ENCODE results near the gene DRAXIN.

Gene DRAXIN

DNA sequence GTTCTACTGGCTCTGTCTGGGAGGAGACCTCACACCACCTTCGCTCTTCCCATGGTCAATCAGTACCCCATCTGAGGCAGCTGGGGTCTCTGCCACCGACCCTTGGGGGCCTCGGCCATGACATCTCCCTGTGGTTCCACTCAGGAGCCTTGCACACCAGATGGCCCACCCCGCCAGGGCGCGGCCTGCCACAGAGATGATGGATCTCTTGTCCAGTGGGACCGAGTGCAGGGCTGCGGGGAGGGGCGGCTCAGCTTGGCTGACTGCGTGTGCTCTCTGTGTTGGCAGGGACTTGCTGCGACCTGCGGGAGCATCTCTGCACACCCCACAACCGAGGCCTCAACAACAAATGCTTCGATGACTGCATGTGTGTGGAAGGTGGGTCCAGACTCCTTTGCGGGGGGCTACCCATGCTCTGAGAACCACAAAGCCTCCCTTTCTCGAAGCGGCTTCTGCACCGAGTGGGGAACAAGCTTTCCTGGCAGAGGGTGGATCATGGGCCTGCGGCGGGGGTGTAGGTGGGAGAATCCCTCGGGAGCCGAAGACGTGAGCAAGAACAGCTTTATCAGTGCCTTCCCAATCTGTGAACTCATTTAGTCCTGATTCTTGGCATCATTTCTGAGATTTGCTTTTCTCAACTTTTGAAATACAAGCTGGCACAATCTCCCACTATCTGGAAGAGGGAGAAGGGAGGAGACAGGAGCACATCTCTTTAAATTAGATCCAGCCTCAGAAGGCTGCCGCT, 23.5 kb downstream of the DRAXIN start:
- DNase-seq (ENCODE audit: low read depth in 2 of 2) = no peak
- TF ChIP-seq, protein P1, sequence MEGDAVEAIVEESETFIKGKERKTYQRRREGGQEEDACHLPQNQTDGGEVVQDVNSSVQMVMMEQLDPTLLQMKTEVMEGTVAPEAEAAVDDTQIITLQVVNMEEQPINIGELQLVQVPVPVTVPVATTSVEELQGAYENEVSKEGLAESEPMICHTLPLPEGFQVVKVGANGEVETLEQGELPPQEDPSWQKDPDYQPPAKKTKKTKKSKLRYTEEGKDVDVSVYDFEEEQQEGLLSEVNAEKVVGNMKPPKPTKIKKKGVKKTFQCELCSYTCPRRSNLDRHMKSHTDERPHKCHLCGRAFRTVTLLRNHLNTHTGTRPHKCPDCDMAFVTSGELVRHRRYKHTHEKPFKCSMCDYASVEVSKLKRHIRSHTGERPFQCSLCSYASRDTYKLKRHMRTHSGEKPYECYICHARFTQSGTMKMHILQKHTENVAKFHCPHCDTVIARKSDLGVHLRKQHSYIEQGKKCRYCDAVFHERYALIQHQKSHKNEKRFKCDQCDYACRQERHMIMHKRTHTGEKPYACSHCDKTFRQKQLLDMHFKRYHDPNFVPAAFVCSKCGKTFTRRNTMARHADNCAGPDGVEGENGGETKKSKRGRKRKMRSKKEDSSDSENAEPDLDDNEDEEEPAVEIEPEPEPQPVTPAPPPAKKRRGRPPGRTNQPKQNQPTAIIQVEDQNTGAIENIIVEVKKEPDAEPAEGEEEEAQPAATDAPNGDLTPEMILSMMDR (IDR thresholded peaks at IDR 0.05; ENCODE audit: low read depth, low read length) = no peak
- H3K4me3 ChIP-seq (replicated peaks in 1 of 2; ENCODE audit: low read depth in 2 of 2, low read length in 2 of 2) = no peak overlapping the region

GRCh38 chr1:11719313-11720032, 28.0 kb downstream of the DRAXIN start:
- TF ChIP-seq, protein P1 (IDR thresholded peaks at IDR 0.05; ENCODE audit: low read depth, low read length) = peak; percentile 97
- peak; percentile 74 to 77 for DNase-seq (ENCODE audit: low read depth in 2 of 2)
- H3K4me3 ChIP-seq (replicated peaks in 1 of 2; ENCODE audit: low read depth in 2 of 2, low read length in 2 of 2) = peak overlapping the region; percentile 13 to 30

DNA sequence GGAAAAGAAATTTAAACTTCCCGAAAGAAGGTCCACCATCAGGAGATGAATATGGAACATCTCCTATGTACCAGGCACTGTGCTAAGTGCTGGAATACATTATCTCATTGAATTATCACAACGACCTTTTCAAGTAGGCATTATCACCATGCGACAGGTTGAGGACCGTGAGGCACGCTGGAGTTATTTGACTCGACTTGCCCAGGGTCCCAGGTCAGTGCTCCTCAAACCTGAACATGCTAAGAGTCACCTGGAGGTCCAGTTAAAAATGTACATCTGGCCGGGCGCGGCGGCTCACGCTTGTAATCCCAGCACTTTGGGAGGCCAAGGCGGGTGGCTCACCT, 28.5 kb downstream of the DRAXIN start:
- H3K4me3 ChIP-seq (replicated peaks in 1 of 2; ENCODE audit: low read depth in 2 of 2, low read length in 2 of 2) = no peak overlapping the region
- no peak for DNase-seq (ENCODE audit: low read depth in 2 of 2)
- TF ChIP-seq, protein P1 (IDR thresholded peaks at IDR 0.05; ENCODE audit: low read depth, low read length) = no peak

GRCh38 chr1:11720525-11720924, 29.0 kb downstream of the DRAXIN start:
- no peak overlapping the region for H3K4me3 ChIP-seq (replicated peaks in 1 of 2; ENCODE audit: low read depth in 2 of 2, low read length in 2 of 2)
- TF ChIP-seq, protein P1 (IDR thresholded peaks at IDR 0.05; ENCODE audit: low read depth, low read length) = no peak
- no peak for DNase-seq (ENCODE audit: low read depth in 2 of 2)

GRCh38 chr1:11721311-11721710, 29.8 kb downstream of the DRAXIN start:
- no peak for DNase-seq (ENCODE audit: low read depth in 2 of 2)
- H3K4me3 ChIP-seq (replicated peaks in 1 of 2; ENCODE audit: low read depth in 2 of 2, low read length in 2 of 2) = no peak overlapping the region
- TF ChIP-seq, protein P1 (IDR thresholded peaks at IDR 0.05; ENCODE audit: low read depth, low read length) = no peak

DNA sequence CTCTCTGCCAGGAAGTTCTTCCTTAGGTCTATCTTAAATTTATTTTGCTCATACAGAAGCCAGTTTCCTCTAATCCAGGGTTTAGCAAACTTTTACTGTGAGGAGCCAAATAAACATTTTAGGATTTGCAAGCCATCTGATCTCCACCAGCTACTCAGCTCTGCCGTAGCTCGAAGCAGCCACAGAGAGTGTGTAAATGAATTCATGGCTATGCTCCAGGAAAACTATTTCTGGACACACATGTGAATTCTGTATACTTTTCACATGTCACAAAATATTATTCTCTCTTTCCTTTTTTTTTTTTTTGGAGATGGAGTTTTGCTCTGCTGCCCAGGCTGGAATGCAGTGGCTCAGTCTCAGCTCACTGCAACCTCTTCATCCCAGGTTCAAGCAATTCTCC, 31.0 kb downstream of the DRAXIN start:
- DNase-seq (ENCODE audit: low read depth in 2 of 2) = no peak
- H3K4me3 ChIP-seq (replicated peaks in 1 of 2; ENCODE audit: low read depth in 2 of 2, low read length in 2 of 2) = no peak overlapping the region
- TF ChIP-seq, protein P1 (IDR thresholded peaks at IDR 0.05; ENCODE audit: low read depth, low read length) = no peak

Data from cardiac fibroblast (primary cell).